ENCODE measurements around the gene ZNF462. TPM values are rescaled to one million over a fixed set of nuclear protein-coding genes. Genes with fewer than 3 reads are reported as not detected.

ZNF462 gene
- total RNA-seq, 1 experiment from 2014 or later = 34.5 TPM

DNA sequence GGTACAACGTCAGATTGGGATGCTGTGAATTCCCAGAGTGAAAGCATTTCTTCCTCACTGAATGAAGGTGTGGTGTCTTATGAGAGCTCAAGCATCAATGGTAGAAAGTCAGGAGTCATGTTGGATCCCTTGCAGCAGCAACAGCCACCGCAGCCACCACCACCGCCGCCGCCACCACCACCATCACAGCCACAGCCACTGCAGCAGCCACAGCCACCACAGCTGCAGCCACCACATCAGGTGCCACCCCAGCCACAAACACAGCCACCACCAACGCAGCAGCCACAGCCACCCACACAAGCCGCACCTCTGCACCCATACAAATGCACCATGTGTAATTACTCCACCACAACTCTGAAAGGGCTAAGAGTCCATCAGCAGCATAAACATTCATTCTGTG is 62.4 kb downstream of the ZNF462 start:
- Histone ChIP-seq H3K4me3 (ENCODE audit: low read depth, low read length) (no peak overlapping the region), H3K4me1 (peaks cover 40% of the 10 kb centered on the region), H3K27me3 (replicated peaks; ENCODE audit: control insufficient read depth, insufficient read depth, low read length) (no peaks in the 10 kb centered on the region), H3K9me3 (no peaks in the 10 kb centered on the region), H3K36me3 (ENCODE audit: control insufficient read depth, insufficient read depth, low read length) (peaks cover 14% of the 10 kb centered on the region)
- intact Hi-C loops (cut with micrococcal nuclease; ENCODE audit: unreplicated experiment) = no loop called here
- BruUV-seq (replicated peaks) = no TSS peak
- Mint-ChIP-seq H3K27ac (ENCODE audit: unreplicated experiment) (no peak overlapping the region), H3K4me3 (ENCODE audit: unreplicated experiment) (no peak overlapping the region), H3K9me3 (ENCODE audit: unreplicated experiment) (peaks cover 9% of the 10 kb centered on the region), H3K4me1 (ENCODE audit: low read depth, unreplicated experiment) (peaks cover 40% of the 10 kb centered on the region), H3K27me3 (ENCODE audit: insufficient read depth, unreplicated experiment) (no peaks in the 10 kb centered on the region), H3K36me3 (ENCODE audit: insufficient read depth, unreplicated experiment) (peaks cover 80% of the 10 kb centered on the region)
- TF ChIP-seq CTCF (IDR thresholded peaks at IDR 0.05; ENCODE audit: insufficient read depth in 1 of 2, low read depth in 1 of 2, low read length in 1 of 2, severe bottlenecking in 1 of 2, unreplicated experiment in 1 of 2) = no peak
- POLR2A ChIA-PET = no interaction called here
- CTCF ChIA-PET = no interaction called here
- no peak for DNase-seq

- H3K36me3 ChIP-seq (ENCODE audit: control insufficient read depth, insufficient read depth, low read length) = peaks cover 14% of the 10 kb centered on the region
- no peak overlapping the region for H3K4me3 Mint-ChIP-seq (ENCODE audit: unreplicated experiment)
- H3K4me1 Mint-ChIP-seq (ENCODE audit: low read depth, unreplicated experiment) = peaks cover 41% of the 10 kb centered on the region
- no TSS peak for BruUV-seq (replicated peaks)
- no peaks in the 10 kb centered on the region for H3K9me3 ChIP-seq
- ChIA-PET POLR2A (no interaction called here), CTCF (no interaction called here)
- H3K27me3 ChIP-seq (replicated peaks; ENCODE audit: control insufficient read depth, insufficient read depth, low read length) = no peaks in the 10 kb centered on the region
- H3K36me3 Mint-ChIP-seq (ENCODE audit: insufficient read depth, unreplicated experiment) = peaks cover 83% of the 10 kb centered on the region
- no peak for TF ChIP-seq CTCF (IDR thresholded peaks at IDR 0.05; ENCODE audit: insufficient read depth in 1 of 2, low read depth in 1 of 2, low read length in 1 of 2, severe bottlenecking in 1 of 2, unreplicated experiment in 1 of 2)
- H3K4me1 ChIP-seq = peaks cover 42% of the 10 kb centered on the region
- no peaks in the 10 kb centered on the region for H3K27me3 Mint-ChIP-seq (ENCODE audit: insufficient read depth, unreplicated experiment)
- DNase-seq = no peak
- H3K9me3 Mint-ChIP-seq (ENCODE audit: unreplicated experiment) = peaks cover 19% of the 10 kb centered on the region
- no peak overlapping the region for H3K27ac Mint-ChIP-seq (ENCODE audit: unreplicated experiment)
- H3K4me3 ChIP-seq (ENCODE audit: low read depth, low read length) = no peak overlapping the region
- intact Hi-C loops (cut with micrococcal nuclease; ENCODE audit: unreplicated experiment) = no loop called here
Measured at GRCh38 chr9:106927916-106928315, 65.0 kb downstream of the ZNF462 start.

DNA sequence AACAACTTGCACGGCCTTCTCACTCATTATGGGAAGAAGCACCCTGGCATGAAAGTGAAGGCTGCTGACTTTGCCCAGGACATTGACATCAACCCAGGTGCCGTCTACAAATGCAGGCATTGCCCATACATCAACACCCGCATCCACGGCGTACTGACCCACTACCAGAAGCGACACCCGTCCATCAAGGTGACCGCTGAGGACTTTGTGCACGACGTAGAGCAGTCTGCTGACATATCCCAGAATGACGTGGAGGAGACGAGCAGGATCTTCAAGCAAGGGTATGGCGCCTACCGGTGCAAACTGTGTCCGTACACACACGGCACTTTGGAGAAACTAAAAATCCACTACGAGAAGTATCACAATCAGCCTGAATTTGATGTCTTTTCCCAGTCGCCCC is 65.4 kb downstream of the ZNF462 start:
- Histone ChIP-seq H3K4me1 (peaks cover 42% of the 10 kb centered on the region), H3K36me3 (ENCODE audit: control insufficient read depth, insufficient read depth, low read length) (peaks cover 14% of the 10 kb centered on the region), H3K27me3 (replicated peaks; ENCODE audit: control insufficient read depth, insufficient read depth, low read length) (no peaks in the 10 kb centered on the region), H3K9me3 (no peaks in the 10 kb centered on the region), H3K4me3 (ENCODE audit: low read depth, low read length) (no peak overlapping the region)
- POLR2A ChIA-PET = no interaction called here
- H3K36me3 Mint-ChIP-seq (ENCODE audit: insufficient read depth, unreplicated experiment) = peaks cover 83% of the 10 kb centered on the region
- no peak overlapping the region for H3K27ac Mint-ChIP-seq (ENCODE audit: unreplicated experiment)
- H3K9me3 Mint-ChIP-seq (ENCODE audit: unreplicated experiment) = peaks cover 19% of the 10 kb centered on the region
- no peak overlapping the region for H3K4me3 Mint-ChIP-seq (ENCODE audit: unreplicated experiment)
- no peaks in the 10 kb centered on the region for H3K27me3 Mint-ChIP-seq (ENCODE audit: insufficient read depth, unreplicated experiment)
- no TSS peak for BruUV-seq (replicated peaks)
- CTCF ChIA-PET = no interaction called here
- intact Hi-C loops (cut with micrococcal nuclease; ENCODE audit: unreplicated experiment) = no loop called here
- H3K4me1 Mint-ChIP-seq (ENCODE audit: low read depth, unreplicated experiment) = peaks cover 39% of the 10 kb centered on the region
- TF ChIP-seq CTCF (IDR thresholded peaks at IDR 0.05; ENCODE audit: insufficient read depth in 1 of 2, low read depth in 1 of 2, low read length in 1 of 2, severe bottlenecking in 1 of 2, unreplicated experiment in 1 of 2) = no peak
- no peak for DNase-seq

Measured in Caco-2 (cell line).